ENCODE data around the gene RAB8A.
"Not testable (repeated sequence)": the region's sequence is repeated elsewhere in the genome, so short reads cannot be mapped to it uniquely, and the experiment has no call there.

RAB8A gene

GRCh38 chr19:16115301-16116039, 3.8 kb downstream of the RAB8A start:
- no peak overlapping the region for H3K4me3 ChIP-seq (ENCODE audit: low read length)

GRCh38 chr19:16116067-16116466, 4.4 kb downstream of the RAB8A start:
- H3K4me3 ChIP-seq (ENCODE audit: low read length), result no peak overlapping the region
- TF ChIP-seq CTCF (conservative IDR thresholded peaks at IDR 0.05; ENCODE audit: low read depth, low read length), result no peak
- no peak for DNase-seq (ENCODE audit: low read depth)

More at GRCh38 chr19:16115301-16116039, 3.8 kb downstream of the RAB8A start:
- DNase-seq (ENCODE audit: low read depth), result no peak
- no peak for TF ChIP-seq CTCF (conservative IDR thresholded peaks at IDR 0.05; ENCODE audit: low read depth, low read length)

GRCh38 chr19:16117594-16118033, 5.9 kb downstream of the RAB8A start:
- peak; percentile 13 for TF ChIP-seq CTCF (conservative IDR thresholded peaks at IDR 0.05; ENCODE audit: low read depth, low read length)
- H3K4me3 ChIP-seq (ENCODE audit: low read length), result no peak overlapping the region
- no peak for DNase-seq (ENCODE audit: low read depth)

GRCh38 chr19:16118489-16119033, 6.9 kb downstream of the RAB8A start:
- TF ChIP-seq CTCF (conservative IDR thresholded peaks at IDR 0.05; ENCODE audit: low read depth, low read length), result no peak
- DNase-seq (ENCODE audit: low read depth), result no peak
- no peak overlapping the region for H3K4me3 ChIP-seq (ENCODE audit: low read length)

- DNase-seq (ENCODE audit: low read depth); H3K4me3 ChIP-seq (ENCODE audit: low read length): not testable (repeated sequence)
These were observed 7.6 kb downstream of the RAB8A start for GRCh38 chr19:16119075-16119857.

- H3K4me3 ChIP-seq (ENCODE audit: low read length), result no peak overlapping the region
- no peak for TF ChIP-seq CTCF (conservative IDR thresholded peaks at IDR 0.05; ENCODE audit: low read depth, low read length)
- DNase-seq (ENCODE audit: low read depth), result no peak
These were observed 9.5 kb downstream of the RAB8A start for GRCh38 chr19:16121141-16121540.

GRCh38 chr19:16121967-16122366, 10.3 kb downstream of the RAB8A start:
- DNase-seq (ENCODE audit: low read depth), result no peak
- no peak for TF ChIP-seq CTCF (conservative IDR thresholded peaks at IDR 0.05; ENCODE audit: low read depth, low read length)
- no peak overlapping the region for H3K4me3 ChIP-seq (ENCODE audit: low read length)

Measured in retinal pigment epithelial cell (primary cell).